Left renal pelvis (tissue), 4 donors: ENCODE data around the gene TFAP2D. TPM values are rescaled to one million over a fixed set of nuclear protein-coding genes. Genes with fewer than 3 reads are reported as not detected.

ENCODE experiments used
- DNase-seq, 4 donors: peaks; one replicate each; pipeline ENCODE4 v3.0.0-alpha.2; 2013; ENCODE audit warnings: low read depth in 4 of 4, low spot score in 3 of 4
- polyA plus RNA-seq, 4 donors: library from polyadenylated mRNA; unstranded; fragments of 120-200 nt; gene quantifications; one replicate each; pipeline ENCODE4 v1.2.1, GENCODE V29; 2013; ENCODE audit not compliant: insufficient read length in 4 of 4

TFAP2D gene
- polyA plus RNA-seq, 4 donors, result not detected

GRCh38 chr6:50717734-50718457, 4.6 kb downstream of the TFAP2D start:
- no peak for DNase-seq

- DNase-seq, result no peak
Observed at GRCh38 chr6:50718566-50718965, 5.2 kb downstream of the TFAP2D start.

GRCh38 chr6:50720623-50721022, 7.3 kb downstream of the TFAP2D start:
- peak in 3 of 4 donors; percentile 16 to 27 (median 25) for DNase-seq

- DNase-seq, result no peak
Observed at GRCh38 chr6:50721978-50722377, 8.7 kb downstream of the TFAP2D start.

- DNase-seq, result no peak
Observed at GRCh38 chr6:50722829-50723554, 9.7 kb downstream of the TFAP2D start.

- DNase-seq, result no peak
Observed at GRCh38 chr6:50724381-50725124, 11.2 kb downstream of the TFAP2D start.

GRCh38 chr6:50734488-50734887, 21.2 kb downstream of the TFAP2D start:
- DNase-seq, result no peak

- DNase-seq, result no peak
Observed at GRCh38 chr6:50742161-50742560, 28.8 kb downstream of the TFAP2D start.

GRCh38 chr6:50744976-50745375, 31.6 kb downstream of the TFAP2D start:
- no peak for DNase-seq

GRCh38 chr6:50762798-50763197, 49.5 kb downstream of the TFAP2D start:
- DNase-seq, result no peak

GRCh38 chr6:50778696-50779095, 65.4 kb downstream of the TFAP2D start:
- DNase-seq, result no peak

GRCh38 chr6:50780382-50780781, 67.1 kb downstream of the TFAP2D start:
- no peak for DNase-seq

- no peak for DNase-seq
Observed at GRCh38 chr6:50785921-50786320, 72.6 kb downstream of the TFAP2D start.

GRCh38 chr6:50791900-50792508, 78.7 kb downstream of the TFAP2D start:
- DNase-seq, result peak in 2 of 4 donors; percentile 8 to 11

- no peak for DNase-seq
Observed at GRCh38 chr6:50792771-50793170, 79.4 kb downstream of the TFAP2D start.

GRCh38 chr6:50795574-50795973, 82.2 kb downstream of the TFAP2D start:
- DNase-seq, result no peak

GRCh38 chr6:50804283-50804682, 91.0 kb downstream of the TFAP2D start:
- no peak for DNase-seq

- DNase-seq, result no peak
Observed at GRCh38 chr6:50807035-50807434, 93.7 kb downstream of the TFAP2D start.

GRCh38 chr6:50815436-50816114, 102.2 kb downstream of the TFAP2D start:
- no peak for DNase-seq

- peak in 3 of 4 donors; percentile 64 to 68 (median 67) for DNase-seq
Observed at GRCh38 chr6:50816115-50816675, 102.9 kb downstream of the TFAP2D start.
